Urinary bladder (tissue), 4 donors: Measurements from ENCODE around the gene SEC14L5. TPM values are rescaled to one million over a fixed set of nuclear protein-coding genes. Genes with fewer than 3 reads are reported as not detected.

Experiments
- DNase-seq: peaks from one replicate; pipeline ENCODE4 v3.0.0-alpha.2; 2015; ENCODE audit errors: extremely low spot score
- H3K27ac ChIP-seq: one replicate; pipeline ENCODE4 v1.5.1; 2013; ENCODE audit warnings: low read depth, mild to moderate bottlenecking, moderate library complexity
- H3K36me3 ChIP-seq: one replicate; pipeline ENCODE4 v1.6.1; 2013; ENCODE audit warnings: mild to moderate bottlenecking, moderate library complexity; ENCODE audit not compliant: insufficient read depth
- H3K4me1 ChIP-seq: one replicate; pipeline ENCODE4 v1.6.1; 2013; ENCODE audit warnings: mild to moderate bottlenecking, moderate library complexity; ENCODE audit not compliant: insufficient read depth
- H3K4me3 ChIP-seq: one replicate; pipeline ENCODE4 v1.5.1; 2013; ENCODE audit warnings: low read depth, low read length
- WGBS: extraction: QIAGEN DNeasy Blood & Tissue Kit; methylation state at CpG from one replicate; pipeline ENCODE4 v1.1.7; 2013; 5-methylcytosine and 5-hydroxymethylcytosine counted together
- polyA plus RNA-seq: library from polyadenylated mRNA; stranded (reverse); fragments of 200-250 nt; gene quantifications from one replicate; pipeline ENCODE4 v1.2.3, GENCODE V29; 2013
- total RNA-seq: library from RNA; depleted of rRNA; stranded (reverse); fragments of >200 nt; gene quantifications from one replicate; pipeline ENCODE4 v1.2.3, GENCODE V29; 2014
- donor health status: healthy with polysubstance abuse.
- donor health status: healthy.

SEC14L5 gene
- total and polyA plus RNA-seq, 2 donors, result 0.42 to 0.48 TPM

DNA sequence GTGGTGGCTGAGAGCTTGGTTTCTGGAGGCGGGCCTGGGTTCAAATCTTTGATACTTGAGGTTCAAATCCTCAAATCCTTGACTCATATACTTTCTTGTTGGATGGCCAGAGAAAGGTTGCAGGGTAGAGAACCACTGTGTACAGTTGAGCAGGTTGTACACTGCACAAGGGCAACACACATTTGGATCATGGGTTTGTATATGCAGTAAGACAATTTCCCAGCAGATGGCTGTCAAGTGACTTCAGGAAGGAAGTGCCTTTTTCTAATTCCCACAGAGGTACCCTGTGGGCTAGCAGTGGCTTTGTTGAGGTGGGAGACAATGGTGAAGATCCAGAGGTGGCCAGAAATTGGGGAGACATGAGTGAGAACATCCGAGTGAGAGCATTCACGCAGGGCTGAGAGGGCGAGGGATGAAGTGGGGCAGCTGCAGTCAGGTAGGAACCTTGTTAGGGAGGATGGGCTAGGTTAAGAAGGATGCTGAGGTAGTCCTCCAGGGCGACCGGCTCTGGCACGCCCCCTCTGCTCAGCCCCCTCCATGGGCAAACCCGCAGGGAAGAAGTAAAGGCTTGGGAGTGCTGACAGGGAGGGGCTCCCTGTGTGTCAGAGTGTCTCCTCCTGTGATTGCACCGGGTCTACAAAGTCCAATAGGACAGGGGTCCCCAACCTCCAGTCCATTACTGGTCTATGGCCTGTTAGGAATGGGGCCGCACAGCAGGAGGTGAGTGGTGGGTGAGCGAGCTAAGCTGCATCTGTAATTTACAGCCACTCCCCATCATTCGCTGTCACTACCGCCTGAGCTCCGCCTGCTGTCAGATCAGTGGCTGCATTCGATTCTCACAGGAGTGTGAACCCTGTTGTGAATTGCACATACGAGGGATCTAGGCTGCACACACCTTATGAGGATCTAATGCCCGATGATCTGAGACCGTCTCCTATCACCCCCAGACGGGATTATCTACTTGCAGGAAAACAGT is 104.9 kb downstream of the SEC14L5 start:
- Histone ChIP-seq H3K4me1 (no peaks in the 10 kb centered on the region), H3K36me3 (no peaks in the 10 kb centered on the region), H3K27ac (no peak overlapping the region), H3K4me3 (no peak overlapping the region)
- DNase-seq, result no peak
- 65% methylated on average over 19 of the region's 19 CpGs for WGBS

DNA sequence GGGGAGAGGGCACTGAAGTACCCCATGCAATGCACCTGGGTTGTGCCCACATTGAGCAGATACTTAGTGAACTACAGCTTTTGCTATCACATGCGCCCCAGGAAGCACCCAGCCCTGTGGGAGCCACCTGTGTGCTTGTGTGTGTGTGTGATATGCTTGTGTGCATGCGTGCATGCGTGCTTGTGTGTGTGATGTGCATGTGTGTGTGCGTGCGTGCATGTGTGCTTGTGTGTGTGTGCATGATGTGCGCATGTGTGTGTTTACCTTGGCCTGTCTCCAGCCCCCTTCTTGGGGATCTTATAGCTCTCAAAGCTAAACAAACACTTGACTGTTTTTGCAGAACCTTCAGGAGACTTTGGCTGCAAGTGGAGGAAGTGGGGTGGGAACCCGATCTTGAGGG is 106.8 kb downstream of the SEC14L5 start:
- Histone ChIP-seq H3K4me3 (peak overlapping the region; percentile 10), H3K36me3 (no peaks in the 10 kb centered on the region), H3K27ac (no peak overlapping the region), H3K4me1 (no peaks in the 10 kb centered on the region)
- DNase-seq, result peak; percentile 43
- WGBS, result 41% methylated on average over 7 of the region's 7 CpGs

DNA sequence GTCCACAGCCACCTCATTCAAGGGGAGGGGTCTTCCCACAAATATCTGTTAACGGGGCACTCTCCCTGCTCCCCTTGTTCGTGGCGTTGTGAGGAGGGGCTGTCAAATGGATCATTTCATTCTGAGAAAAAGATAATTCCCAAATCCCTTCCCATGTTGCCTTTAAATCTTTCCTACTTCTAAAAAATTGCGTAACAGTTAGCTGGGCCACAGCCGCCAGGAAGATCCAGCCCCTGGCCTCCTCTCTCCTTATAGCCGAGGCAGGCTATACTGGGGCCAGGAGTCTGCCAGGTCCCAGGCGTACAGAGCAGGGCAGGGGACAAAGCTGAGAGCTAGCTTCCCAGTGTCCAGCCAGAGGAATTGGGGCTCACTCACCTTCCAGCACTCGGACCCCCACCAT is 107.2 kb downstream of the SEC14L5 start:
- Histone ChIP-seq H3K27ac (no peak overlapping the region), H3K4me3 (peak overlapping the region; percentile 10), H3K36me3 (no peaks in the 10 kb centered on the region), H3K4me1 (no peaks in the 10 kb centered on the region)
- DNase-seq, result no peak
- 35% methylated on average over 8 of the region's 8 CpGs for WGBS

DNA sequence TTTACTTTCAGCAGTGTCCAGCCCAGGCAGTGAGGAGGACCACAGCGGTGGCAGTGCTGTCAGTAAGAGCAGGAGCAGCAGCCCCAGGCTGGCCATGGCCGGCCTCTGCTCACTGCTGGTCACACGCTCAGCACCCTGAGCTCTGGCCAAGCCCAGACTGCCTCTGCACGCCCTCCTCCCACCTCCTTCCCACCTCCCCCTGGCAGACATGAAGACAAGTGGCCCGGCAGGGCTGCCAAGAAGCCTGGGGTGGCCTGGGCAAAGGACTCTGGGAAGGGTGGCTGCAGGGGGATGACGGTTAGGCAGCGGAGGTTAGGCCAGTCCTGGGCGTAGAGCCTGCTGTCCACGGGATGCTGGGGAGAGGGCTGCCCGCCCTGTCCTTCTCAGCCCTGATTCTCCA is 107.7 kb downstream of the SEC14L5 start, which contains the start of gene C16orf89:
Gene C16orf89 (minus strand): TSS at position 144 of the 400 bp plus-strand sequence. CDS start 48 bp downstream, at position 96.
- peak within 1 kb of the TSS; percentile 10 for H3K4me3 ChIP-seq
- WGBS, result 36% methylated on average over 10 of the region's 10 CpGs

DNA sequence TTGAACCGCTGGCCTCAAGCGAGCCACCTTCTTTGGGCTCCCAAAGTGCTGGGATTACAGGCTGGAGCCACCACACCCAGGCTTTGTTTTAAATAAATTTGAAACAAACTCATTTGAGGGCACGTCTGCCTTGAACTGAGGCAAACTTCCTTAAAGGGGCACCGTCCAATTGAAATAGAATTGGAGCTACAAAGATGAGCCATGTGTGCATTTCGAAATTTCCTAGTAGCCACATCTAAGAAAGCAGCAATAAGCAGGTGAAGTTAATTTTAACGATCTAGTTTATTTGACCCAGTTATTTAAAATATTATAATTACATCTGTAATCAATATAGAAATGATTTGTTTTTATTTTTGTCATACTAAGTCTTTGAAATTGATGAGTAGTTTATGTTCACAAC is 108.4 kb downstream of the SEC14L5 start:
- Histone ChIP-seq H3K27ac (no peak overlapping the region), H3K4me1 (no peaks in the 10 kb centered on the region), H3K36me3 (no peaks in the 10 kb centered on the region), H3K4me3 (no peak overlapping the region)
- DNase-seq, result no peak
- WGBS, result 62% methylated on average over 6 of the region's 6 CpGs

More for the DNA sequence above, 107.7 kb downstream of the SEC14L5 start, which contains the start of gene C16orf89:
- Histone ChIP-seq H3K4me1 (no peaks in the 10 kb centered on the region), H3K27ac (no peak within 1 kb of the TSS), H3K36me3 (no peaks in the 10 kb centered on the region)
- no peak for DNase-seq

Other genes starting within 250 kb of the SEC14L5 start
- 22.1 TPM for gene ANKS3, start 224.1 kb upstream of the SEC14L5 start, total RNA-seq
- 21.6 TPM for gene ANKS3, start 224.1 kb upstream of the SEC14L5 start, polyA plus RNA-seq
- gene DNAAF8, start 223.8 kb upstream of the SEC14L5 start, total RNA-seq, result 1.3 TPM
- gene DNAAF8, start 223.8 kb upstream of the SEC14L5 start, polyA plus RNA-seq, result 1.3 TPM
- gene ZNF500, start 191.2 kb upstream of the SEC14L5 start, total RNA-seq, result 9.9 TPM
- gene ZNF500, start 191.2 kb upstream of the SEC14L5 start, polyA plus RNA-seq, result 14.4 TPM
- not detected for gene SEPTIN12, start 170.0 kb upstream of the SEC14L5 start, total RNA-seq
- gene SEPTIN12, start 170.0 kb upstream of the SEC14L5 start, polyA plus RNA-seq, result not detected
- 13.4 TPM for gene SMIM22, start 163.0 kb upstream of the SEC14L5 start, total RNA-seq
- 52.2 TPM for gene SMIM22, start 163.0 kb upstream of the SEC14L5 start, polyA plus RNA-seq
- gene ROGDI, start 155.7 kb upstream of the SEC14L5 start, total RNA-seq, result 8.5 TPM
- gene ROGDI, start 155.7 kb upstream of the SEC14L5 start, polyA plus RNA-seq, result 45.1 TPM
- gene GLYR1, start 111.0 kb upstream of the SEC14L5 start, total RNA-seq, result 44.4 TPM
- gene GLYR1, start 111.0 kb upstream of the SEC14L5 start, polyA plus RNA-seq, result 60.3 TPM
- 14.1 TPM for gene UBN1, start 110.8 kb upstream of the SEC14L5 start, total RNA-seq
- 17.5 TPM for gene UBN1, start 110.8 kb upstream of the SEC14L5 start, polyA plus RNA-seq
- gene PPL, start 21.2 kb upstream of the SEC14L5 start, total RNA-seq, result 10.1 TPM
- gene PPL, start 21.2 kb upstream of the SEC14L5 start, polyA plus RNA-seq, result 55.0 TPM
- gene NAGPA, start 75.6 kb downstream of the SEC14L5 start, total RNA-seq, result 5.5 TPM
- gene NAGPA, start 75.6 kb downstream of the SEC14L5 start, polyA plus RNA-seq, result 17.5 TPM
- gene C16orf89, start 107.6 kb downstream of the SEC14L5 start, total RNA-seq, result 6.0 TPM
- gene C16orf89, start 107.6 kb downstream of the SEC14L5 start, polyA plus RNA-seq, result 11.1 TPM
- 15.1 TPM for gene ALG1, start 113.5 kb downstream of the SEC14L5 start, total RNA-seq
- 18.5 TPM for gene ALG1, start 113.5 kb downstream of the SEC14L5 start, polyA plus RNA-seq
- gene EEF2KMT, start 139.5 kb downstream of the SEC14L5 start, total RNA-seq, result 4.6 TPM
- gene EEF2KMT, start 139.5 kb downstream of the SEC14L5 start, polyA plus RNA-seq, result 11.2 TPM